GM19452 (cell line): ENCODE data around the gene AP1B1.

Source experiments
- ATAC-seq: cut with Tn5 transposase; IDR thresholded peaks from one replicate; pipeline ENCODE4 v1.9.1; 2021; ENCODE audit not compliant: unreplicated experiment

Gene AP1B1

GRCh38 chr22:29314537-29315285 lies 73.7 kb downstream of the AP1B1 start:
- ATAC-seq, result no peak

GRCh38 chr22:29313576-29314466 lies 74.5 kb downstream of the AP1B1 start:
- ATAC-seq, result no peak

- ATAC-seq, result no peak
Measured at GRCh38 chr22:29313126-29313575, 75.2 kb downstream of the AP1B1 start.

- ATAC-seq, result no peak
Measured at GRCh38 chr22:29312218-29313125, 75.9 kb downstream of the AP1B1 start.

GRCh38 chr22:29311464-29312217 lies 76.7 kb downstream of the AP1B1 start:
- ATAC-seq, result no peak

GRCh38 chr22:29310863-29311339 lies 77.5 kb downstream of the AP1B1 start:
- ATAC-seq, result no peak

- no peak for ATAC-seq
Measured at GRCh38 chr22:29310065-29310862, 78.1 kb downstream of the AP1B1 start.

- no peak for ATAC-seq
Measured at GRCh38 chr22:29309332-29310064, 78.9 kb downstream of the AP1B1 start.

GRCh38 chr22:29308791-29309262 lies 79.5 kb downstream of the AP1B1 start:
- ATAC-seq, result no peak

- ATAC-seq, result no peak
Measured at GRCh38 chr22:29308148-29308790, 80.1 kb downstream of the AP1B1 start.

GRCh38 chr22:29307596-29308147 lies 80.7 kb downstream of the AP1B1 start:
- no peak for ATAC-seq

GRCh38 chr22:29306835-29307595 lies 81.4 kb downstream of the AP1B1 start:
- no peak for ATAC-seq

GRCh38 chr22:29306175-29306834 lies 82.1 kb downstream of the AP1B1 start, which contains the start of gene GAS2L1:
Gene GAS2L1 (plus strand): TSS chr22:29306650. CDS start chr22:29308106, 1,456 bp downstream.
- no peak for ATAC-seq

- ATAC-seq, result no peak
Measured at GRCh38 chr22:29305836-29306174, 82.6 kb downstream of the AP1B1 start.

- ATAC-seq, result no peak
Measured at GRCh38 chr22:29302681-29303465, 85.5 kb downstream of the AP1B1 start.

GRCh38 chr22:29302402-29302680 lies 86.0 kb downstream of the AP1B1 start:
- no peak for ATAC-seq
